Measurements from ENCODE around the gene ELMO3.

The ELMO3 gene

GRCh38 chr16:67199808-67200198, 872 bp downstream of the ELMO3 start:
- no peak for TF ChIP-seq ESRRG (CRISPR knock-in tag; IDR thresholded peaks at IDR 0.05)
- no peak for ATAC-seq

GRCh38 chr16:67200491-67200890, 1.6 kb downstream of the ELMO3 start:
- ATAC-seq, result no peak
- TF ChIP-seq, protein P1, sequence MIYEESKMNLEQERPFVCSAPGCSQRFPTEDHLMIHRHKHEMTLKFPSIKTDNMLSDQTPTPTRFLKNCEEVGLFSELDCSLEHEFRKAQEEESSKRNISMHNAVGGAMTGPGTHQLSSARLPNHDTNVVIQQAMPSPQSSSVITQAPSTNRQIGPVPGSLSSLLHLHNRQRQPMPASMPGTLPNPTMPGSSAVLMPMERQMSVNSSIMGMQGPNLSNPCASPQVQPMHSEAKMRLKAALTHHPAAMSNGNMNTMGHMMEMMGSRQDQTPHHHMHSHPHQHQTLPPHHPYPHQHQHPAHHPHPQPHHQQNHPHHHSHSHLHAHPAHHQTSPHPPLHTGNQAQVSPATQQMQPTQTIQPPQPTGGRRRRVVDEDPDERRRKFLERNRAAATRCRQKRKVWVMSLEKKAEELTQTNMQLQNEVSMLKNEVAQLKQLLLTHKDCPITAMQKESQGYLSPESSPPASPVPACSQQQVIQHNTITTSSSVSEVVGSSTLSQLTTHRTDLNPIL (CRISPR knock-in tag; IDR thresholded peaks at IDR 0.05; ENCODE audit: low read depth), result no peak
- TF ChIP-seq ZNF8 (CRISPR knock-in tag; IDR thresholded peaks at IDR 0.05) (no peak), GLIS3 (CRISPR knock-in tag; IDR thresholded peaks at IDR 0.05) (no peak), CSDC2 (CRISPR knock-in tag; IDR thresholded peaks at IDR 0.05) (no peak), ESRRG (CRISPR knock-in tag; IDR thresholded peaks at IDR 0.05) (no peak)

DNA sequence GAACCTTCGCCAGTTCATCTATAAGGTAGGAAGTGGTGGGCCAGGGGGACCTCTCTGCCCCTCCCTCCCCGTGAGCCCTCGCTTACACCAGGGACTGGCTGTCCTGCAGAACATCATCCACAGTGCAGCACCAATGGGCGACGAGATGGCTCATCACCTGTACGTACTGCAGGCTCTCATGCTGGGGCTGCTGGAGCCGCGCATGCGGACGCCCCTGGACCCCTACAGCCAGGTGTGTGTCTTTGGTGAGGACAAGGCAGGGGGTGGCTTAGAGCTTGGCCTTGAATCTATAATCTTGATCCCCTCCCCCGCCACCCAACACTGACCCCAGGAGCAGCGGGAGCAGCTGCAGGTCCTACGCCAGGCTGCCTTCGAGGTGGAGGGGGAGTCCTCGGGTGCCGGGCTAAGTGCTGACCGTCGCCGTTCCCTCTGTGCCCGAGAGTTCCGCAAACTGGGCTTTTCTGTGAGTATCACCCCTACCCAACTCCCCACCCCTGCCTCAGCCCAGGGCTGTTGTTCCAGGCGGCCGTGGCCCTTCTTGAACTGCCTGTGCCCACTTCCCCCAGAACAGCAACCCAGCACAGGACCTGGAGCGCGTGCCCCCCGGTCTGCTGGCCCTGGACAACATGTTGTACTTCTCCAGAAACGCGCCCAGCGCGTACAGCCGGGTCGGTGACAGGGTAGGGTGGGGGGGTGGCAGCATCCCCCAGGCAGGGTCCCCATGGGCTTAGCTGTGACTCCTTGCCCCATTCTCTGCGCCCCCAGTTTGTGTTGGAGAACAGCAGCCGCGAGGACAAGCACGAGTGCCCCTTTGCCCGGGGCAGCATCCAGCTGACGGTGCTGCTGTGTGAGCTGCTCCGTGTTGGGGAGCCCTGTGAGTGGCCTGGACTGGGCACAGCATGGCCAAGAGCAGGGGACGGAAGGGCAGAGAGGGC, 2.7 kb downstream of the ELMO3 start:
- no peak for ATAC-seq
- TF ChIP-seq OSR1 (CRISPR knock-in tag; IDR thresholded peaks at IDR 0.05) (no peak), ZNF565 (CRISPR knock-in tag; conservative IDR thresholded peaks at IDR 0.05; ENCODE audit: low read depth) (no peak), TOX (CRISPR knock-in tag; IDR thresholded peaks at IDR 0.05; ENCODE audit: borderline replicate concordance) (no peak), ZFP30 (CRISPR knock-in tag; IDR thresholded peaks at IDR 0.05) (no peak), TCF4 (CRISPR knock-in tag; IDR thresholded peaks at IDR 0.05; ENCODE audit: borderline replicate concordance) (no peak), ARNTL (CRISPR knock-in tag; IDR thresholded peaks at IDR 0.05; ENCODE audit: borderline replicate concordance, low read depth) (no peak), BACH2 (CRISPR knock-in tag; IDR thresholded peaks at IDR 0.05; ENCODE audit: borderline replicate concordance) (no peak), ZFP3 (CRISPR knock-in tag; IDR thresholded peaks at IDR 0.05) (no peak), ISL1 (CRISPR knock-in tag; IDR thresholded peaks at IDR 0.05) (no peak)
- TF ChIP-seq, protein P2, sequence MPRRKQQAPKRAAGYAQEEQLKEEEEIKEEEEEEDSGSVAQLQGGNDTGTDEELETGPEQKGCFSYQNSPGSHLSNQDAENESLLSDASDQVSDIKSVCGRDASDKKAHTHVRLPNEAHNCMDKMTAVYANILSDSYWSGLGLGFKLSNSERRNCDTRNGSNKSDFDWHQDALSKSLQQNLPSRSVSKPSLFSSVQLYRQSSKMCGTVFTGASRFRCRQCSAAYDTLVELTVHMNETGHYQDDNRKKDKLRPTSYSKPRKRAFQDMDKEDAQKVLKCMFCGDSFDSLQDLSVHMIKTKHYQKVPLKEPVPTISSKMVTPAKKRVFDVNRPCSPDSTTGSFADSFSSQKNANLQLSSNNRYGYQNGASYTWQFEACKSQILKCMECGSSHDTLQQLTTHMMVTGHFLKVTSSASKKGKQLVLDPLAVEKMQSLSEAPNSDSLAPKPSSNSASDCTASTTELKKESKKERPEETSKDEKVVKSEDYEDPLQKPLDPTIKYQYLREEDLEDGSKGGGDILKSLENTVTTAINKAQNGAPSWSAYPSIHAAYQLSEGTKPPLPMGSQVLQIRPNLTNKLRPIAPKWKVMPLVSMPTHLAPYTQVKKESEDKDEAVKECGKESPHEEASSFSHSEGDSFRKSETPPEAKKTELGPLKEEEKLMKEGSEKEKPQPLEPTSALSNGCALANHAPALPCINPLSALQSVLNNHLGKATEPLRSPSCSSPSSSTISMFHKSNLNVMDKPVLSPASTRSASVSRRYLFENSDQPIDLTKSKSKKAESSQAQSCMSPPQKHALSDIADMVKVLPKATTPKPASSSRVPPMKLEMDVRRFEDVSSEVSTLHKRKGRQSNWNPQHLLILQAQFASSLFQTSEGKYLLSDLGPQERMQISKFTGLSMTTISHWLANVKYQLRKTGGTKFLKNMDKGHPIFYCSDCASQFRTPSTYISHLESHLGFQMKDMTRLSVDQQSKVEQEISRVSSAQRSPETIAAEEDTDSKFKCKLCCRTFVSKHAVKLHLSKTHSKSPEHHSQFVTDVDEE (CRISPR knock-in tag; IDR thresholded peaks at IDR 0.05), result no peak
- TF ChIP-seq, protein P1 (CRISPR knock-in tag; IDR thresholded peaks at IDR 0.05; ENCODE audit: low read depth), result no peak
- TF ChIP-seq, protein P3, sequence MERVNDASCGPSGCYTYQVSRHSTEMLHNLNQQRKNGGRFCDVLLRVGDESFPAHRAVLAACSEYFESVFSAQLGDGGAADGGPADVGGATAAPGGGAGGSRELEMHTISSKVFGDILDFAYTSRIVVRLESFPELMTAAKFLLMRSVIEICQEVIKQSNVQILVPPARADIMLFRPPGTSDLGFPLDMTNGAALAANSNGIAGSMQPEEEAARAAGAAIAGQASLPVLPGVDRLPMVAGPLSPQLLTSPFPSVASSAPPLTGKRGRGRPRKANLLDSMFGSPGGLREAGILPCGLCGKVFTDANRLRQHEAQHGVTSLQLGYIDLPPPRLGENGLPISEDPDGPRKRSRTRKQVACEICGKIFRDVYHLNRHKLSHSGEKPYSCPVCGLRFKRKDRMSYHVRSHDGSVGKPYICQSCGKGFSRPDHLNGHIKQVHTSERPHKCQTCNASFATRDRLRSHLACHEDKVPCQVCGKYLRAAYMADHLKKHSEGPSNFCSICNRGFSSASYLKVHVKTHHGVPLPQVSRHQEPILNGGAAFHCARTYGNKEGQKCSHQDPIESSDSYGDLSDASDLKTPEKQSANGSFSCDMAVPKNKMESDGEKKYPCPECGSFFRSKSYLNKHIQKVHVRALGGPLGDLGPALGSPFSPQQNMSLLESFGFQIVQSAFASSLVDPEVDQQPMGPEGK (CRISPR knock-in tag; IDR thresholded peaks at IDR 0.05; ENCODE audit: borderline replicate concordance), result no peak
- TF ChIP-seq, protein P4, sequence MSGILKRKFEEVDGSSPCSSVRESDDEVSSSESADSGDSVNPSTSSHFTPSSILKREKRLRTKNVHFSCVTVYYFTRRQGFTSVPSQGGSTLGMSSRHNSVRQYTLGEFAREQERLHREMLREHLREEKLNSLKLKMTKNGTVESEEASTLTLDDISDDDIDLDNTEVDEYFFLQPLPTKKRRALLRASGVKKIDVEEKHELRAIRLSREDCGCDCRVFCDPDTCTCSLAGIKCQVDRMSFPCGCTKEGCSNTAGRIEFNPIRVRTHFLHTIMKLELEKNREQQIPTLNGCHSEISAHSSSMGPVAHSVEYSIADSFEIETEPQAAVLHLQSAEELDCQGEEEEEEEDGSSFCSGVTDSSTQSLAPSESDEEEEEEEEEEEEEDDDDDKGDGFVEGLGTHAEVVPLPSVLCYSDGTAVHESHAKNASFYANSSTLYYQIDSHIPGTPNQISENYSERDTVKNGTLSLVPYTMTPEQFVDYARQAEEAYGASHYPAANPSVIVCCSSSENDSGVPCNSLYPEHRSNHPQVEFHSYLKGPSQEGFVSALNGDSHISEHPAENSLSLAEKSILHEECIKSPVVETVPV (CRISPR knock-in tag; IDR thresholded peaks at IDR 0.05), result no peak

DNA sequence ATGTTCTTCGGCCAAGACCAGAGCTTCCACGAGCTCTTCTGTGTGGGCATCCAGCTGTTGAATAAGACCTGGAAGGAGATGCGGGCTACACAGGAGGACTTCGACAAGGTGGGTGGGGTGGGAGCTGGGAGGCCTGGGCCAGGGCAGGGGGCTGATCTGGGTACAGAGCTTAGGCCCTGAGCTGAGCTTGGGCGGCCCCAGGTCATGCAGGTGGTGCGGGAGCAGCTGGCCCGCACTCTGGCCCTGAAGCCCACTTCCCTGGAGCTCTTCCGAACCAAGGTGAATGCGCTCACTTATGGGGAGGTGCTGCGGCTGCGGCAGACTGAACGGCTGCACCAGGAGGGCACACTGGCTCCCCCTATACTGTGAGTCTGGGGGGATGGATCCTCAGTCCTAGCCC, 3.5 kb downstream of the ELMO3 start:
- no peak for ATAC-seq
- TF ChIP-seq ISL1 (CRISPR knock-in tag; IDR thresholded peaks at IDR 0.05) (no peak), ARNTL (CRISPR knock-in tag; IDR thresholded peaks at IDR 0.05; ENCODE audit: borderline replicate concordance, low read depth) (no peak), TOX (CRISPR knock-in tag; IDR thresholded peaks at IDR 0.05; ENCODE audit: borderline replicate concordance) (no peak), ZFP3 (CRISPR knock-in tag; IDR thresholded peaks at IDR 0.05) (no peak), ESRRG (CRISPR knock-in tag; IDR thresholded peaks at IDR 0.05) (no peak), CSDC2 (CRISPR knock-in tag; IDR thresholded peaks at IDR 0.05) (no peak), ZFP30 (CRISPR knock-in tag; IDR thresholded peaks at IDR 0.05) (no peak), SNAI2 (CRISPR knock-in tag; IDR thresholded peaks at IDR 0.05) (no peak), ZNF70 (CRISPR knock-in tag; IDR thresholded peaks at IDR 0.05) (no peak), PPARA (CRISPR knock-in tag; IDR thresholded peaks at IDR 0.05; ENCODE audit: borderline replicate concordance) (no peak), TCF4 (CRISPR knock-in tag; IDR thresholded peaks at IDR 0.05; ENCODE audit: borderline replicate concordance) (no peak), RARB (CRISPR knock-in tag; IDR thresholded peaks at IDR 0.05) (no peak), BACH2 (CRISPR knock-in tag; IDR thresholded peaks at IDR 0.05; ENCODE audit: borderline replicate concordance) (no peak)
- TF ChIP-seq, protein P2 (CRISPR knock-in tag; IDR thresholded peaks at IDR 0.05), result no peak
- TF ChIP-seq, protein P4 (CRISPR knock-in tag; IDR thresholded peaks at IDR 0.05), result no peak

Measured in SK-N-SH treated with all-trans-retinoic acid at 6 μM for 48 hours (cell line).